ENCODE data around the gene RPL21.

Gene RPL21

GRCh38 chr13:27293873-27294515, 42.6 kb downstream of the RPL21 start:
- TF ChIP-seq GATA2 (IDR thresholded peaks at IDR 0.05; ENCODE audit: low read depth, low read length): no peak
- no peak for TF ChIP-seq GATA3 (IDR thresholded peaks at IDR 0.05; ENCODE audit: low read depth, low read length)

- TF ChIP-seq GATA2 (IDR thresholded peaks at IDR 0.05; ENCODE audit: low read depth, low read length) (no peak), GATA3 (IDR thresholded peaks at IDR 0.05; ENCODE audit: low read depth, low read length) (no peak)
These were observed 43.7 kb downstream of the RPL21 start for GRCh38 chr13:27295096-27295495.

- no peak for TF ChIP-seq GATA3 (IDR thresholded peaks at IDR 0.05; ENCODE audit: low read depth, low read length)
- no peak for TF ChIP-seq GATA2 (IDR thresholded peaks at IDR 0.05; ENCODE audit: low read depth, low read length)
These were observed 44.3 kb downstream of the RPL21 start for GRCh38 chr13:27295660-27296059.

GRCh38 chr13:27296496-27296895, 45.1 kb downstream of the RPL21 start:
- no peak for TF ChIP-seq GATA2 (IDR thresholded peaks at IDR 0.05; ENCODE audit: low read depth, low read length)
- TF ChIP-seq GATA3 (IDR thresholded peaks at IDR 0.05; ENCODE audit: low read depth, low read length): no peak

- TF ChIP-seq GATA2 (IDR thresholded peaks at IDR 0.05; ENCODE audit: low read depth, low read length): no peak
- TF ChIP-seq GATA3 (IDR thresholded peaks at IDR 0.05; ENCODE audit: low read depth, low read length): no peak
These were observed 47.5 kb downstream of the RPL21 start for GRCh38 chr13:27298849-27299248.

GRCh38 chr13:27300941-27301586, 49.7 kb downstream of the RPL21 start:
- TF ChIP-seq GATA3 (IDR thresholded peaks at IDR 0.05; ENCODE audit: low read depth, low read length): no peak
- TF ChIP-seq GATA2 (IDR thresholded peaks at IDR 0.05; ENCODE audit: low read depth, low read length): no peak

GRCh38 chr13:27302643-27303262, 51.4 kb downstream of the RPL21 start:
- TF ChIP-seq GATA2 (IDR thresholded peaks at IDR 0.05; ENCODE audit: low read depth, low read length): no peak
- no peak for TF ChIP-seq GATA3 (IDR thresholded peaks at IDR 0.05; ENCODE audit: low read depth, low read length)

GRCh38 chr13:27304099-27304498, 52.7 kb downstream of the RPL21 start:
- TF ChIP-seq GATA2 (IDR thresholded peaks at IDR 0.05; ENCODE audit: low read depth, low read length) (no peak), GATA3 (IDR thresholded peaks at IDR 0.05; ENCODE audit: low read depth, low read length) (no peak)

GRCh38 chr13:27304611-27305010, 53.3 kb downstream of the RPL21 start:
- TF ChIP-seq GATA3 (IDR thresholded peaks at IDR 0.05; ENCODE audit: low read depth, low read length): no peak
- TF ChIP-seq GATA2 (IDR thresholded peaks at IDR 0.05; ENCODE audit: low read depth, low read length): no peak

Data from SH-SY5Y (cell line).